Activated CD8-positive, alpha-beta memory T cell treated with anti-CD3 and anti-CD28 coated beads for 4 hours (primary cell): ENCODE results near the gene ESRP2.

Source experiments
- DNase-seq, 2 donors: peaks; one replicate each; pipeline ENCODE4 v3.0.0-alpha.2; 2020; ENCODE audit warnings: low read depth in 2 of 2

The ESRP2 gene

DNA sequence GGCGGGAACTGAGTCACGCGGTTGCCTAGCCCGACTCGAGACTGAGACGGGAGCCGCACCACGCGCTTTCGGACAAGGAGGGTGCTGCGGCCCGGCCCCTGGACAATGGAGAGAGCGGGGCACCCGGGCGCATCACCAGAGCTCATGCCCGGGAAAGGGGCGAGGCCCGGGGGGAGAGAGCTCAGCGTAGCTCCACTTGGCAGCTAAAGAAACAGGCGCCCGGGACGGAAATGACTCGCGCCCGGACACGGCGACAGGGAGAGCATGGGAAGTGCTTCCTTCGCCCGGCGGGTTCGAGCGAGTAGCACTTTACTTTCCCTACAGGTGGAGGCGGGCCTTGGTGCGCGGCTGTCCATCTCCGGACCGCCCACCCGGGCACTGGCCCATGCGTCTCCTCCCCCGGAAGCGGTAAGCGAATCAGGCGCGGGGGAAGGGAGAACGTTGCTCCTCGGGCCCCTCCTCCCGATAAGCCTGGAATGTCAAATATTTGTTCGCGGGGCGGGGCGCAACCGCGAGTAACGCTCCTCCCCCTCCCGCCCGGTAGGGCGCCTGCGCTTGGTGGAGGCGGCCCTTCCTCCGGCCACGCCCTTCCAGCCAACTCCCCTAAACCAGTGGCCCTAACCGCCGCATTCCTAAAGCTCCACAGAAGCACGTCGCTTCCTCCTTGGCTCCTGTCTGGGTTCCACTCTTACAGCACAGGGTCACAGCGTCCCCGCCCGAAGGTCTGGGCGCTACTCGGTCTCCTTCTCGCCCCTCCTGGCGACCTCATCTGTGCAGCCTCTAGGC is 1.5 kb upstream of the ESRP2 start:
- peak; percentile 72 to 77 for DNase-seq

DNA sequence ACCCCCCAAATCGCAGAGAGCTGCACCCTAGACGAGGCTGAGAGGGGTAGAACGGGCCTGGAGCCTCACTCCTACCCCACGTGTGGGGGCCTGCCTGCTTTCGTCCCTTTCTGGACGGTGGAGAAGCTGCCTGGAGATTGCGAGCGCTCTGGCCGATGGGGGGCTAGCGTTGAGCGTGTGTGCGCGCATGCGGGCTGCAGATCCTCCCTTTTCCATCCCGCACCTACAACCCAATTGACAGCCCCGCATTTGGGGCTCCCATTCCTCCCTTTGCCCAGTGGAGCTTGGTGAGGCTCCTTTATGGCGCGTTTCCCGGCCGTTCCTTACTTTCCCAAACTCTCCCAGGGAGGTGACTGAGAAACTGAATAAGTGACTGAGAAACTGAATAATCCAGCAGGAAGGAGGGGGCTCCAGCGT is 907 bp upstream of the ESRP2 start:
- DNase-seq = no peak

DNA sequence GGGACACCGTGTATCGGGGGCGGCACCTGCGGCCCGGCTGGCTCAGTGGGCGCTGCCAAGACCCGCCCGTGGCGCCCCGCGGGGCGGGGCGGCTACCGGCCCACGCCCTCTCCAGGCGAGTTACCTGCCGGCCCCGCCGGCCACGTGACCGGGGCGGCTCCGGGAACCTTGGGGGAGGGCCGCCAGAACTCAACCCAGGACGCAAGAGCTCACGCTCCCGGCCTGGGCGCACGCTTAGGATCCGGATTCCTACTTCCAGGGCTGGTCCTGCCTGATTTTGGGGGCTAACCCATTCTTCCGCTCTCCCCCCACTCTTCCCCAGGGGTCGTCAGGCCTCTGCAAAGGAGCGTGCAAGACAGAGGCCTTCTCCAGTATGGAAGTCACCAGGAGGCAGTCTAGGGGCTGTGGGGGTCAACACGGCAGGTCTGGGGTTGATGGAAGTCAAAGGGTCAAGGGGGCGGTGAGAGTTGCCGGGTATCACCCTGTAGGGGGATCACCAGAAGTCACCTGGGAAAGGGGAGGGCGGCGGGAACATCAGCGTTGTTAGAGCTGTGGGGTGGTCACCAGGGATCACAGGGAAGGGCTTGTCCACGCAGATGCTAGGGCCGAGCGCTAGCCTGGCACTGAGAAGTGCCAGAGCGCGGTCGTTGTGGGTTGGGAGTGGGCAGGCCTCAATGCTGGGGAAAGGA is 354 bp upstream of the ESRP2 start:
- DNase-seq = no peak

DNA sequence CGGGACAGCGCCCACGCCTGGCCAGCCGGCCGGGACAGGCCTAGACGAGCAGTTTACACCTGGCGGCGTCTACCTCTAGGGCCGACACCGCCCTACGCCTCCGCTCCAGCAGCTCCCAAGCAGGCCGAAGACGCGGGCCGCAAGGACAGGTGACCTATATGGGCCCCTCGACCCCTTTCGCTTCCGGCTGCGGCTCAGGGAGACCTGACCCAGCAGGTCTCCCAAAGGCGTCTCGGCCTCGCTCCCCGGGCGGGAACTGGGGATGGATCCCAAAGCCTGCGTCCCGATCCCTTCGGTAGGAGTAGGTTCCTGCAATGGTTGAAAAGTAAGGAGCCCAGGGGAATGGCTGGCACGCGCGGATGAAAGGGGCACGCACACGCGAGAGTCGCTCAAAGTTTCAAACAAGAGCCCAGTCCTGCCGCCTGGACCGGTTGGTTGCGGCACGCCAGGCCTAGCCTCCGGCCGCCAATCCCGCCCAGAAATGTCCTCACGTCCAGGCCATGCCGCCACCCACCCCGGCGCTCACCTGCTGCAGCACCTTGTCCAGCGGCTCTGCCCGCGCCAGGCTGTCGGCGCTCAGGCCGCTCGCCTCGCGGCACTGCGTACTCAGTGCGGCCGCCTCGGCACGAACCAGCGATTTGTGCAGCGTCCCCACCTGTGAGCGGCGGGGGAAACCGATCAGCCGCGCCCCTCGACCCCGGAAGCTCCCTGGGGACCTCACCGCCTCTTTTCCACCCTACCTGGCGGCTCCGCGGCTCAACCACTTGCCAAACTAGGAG is 630 bp downstream of the ESRP2 start:
- DNase-seq = no peak

DNA sequence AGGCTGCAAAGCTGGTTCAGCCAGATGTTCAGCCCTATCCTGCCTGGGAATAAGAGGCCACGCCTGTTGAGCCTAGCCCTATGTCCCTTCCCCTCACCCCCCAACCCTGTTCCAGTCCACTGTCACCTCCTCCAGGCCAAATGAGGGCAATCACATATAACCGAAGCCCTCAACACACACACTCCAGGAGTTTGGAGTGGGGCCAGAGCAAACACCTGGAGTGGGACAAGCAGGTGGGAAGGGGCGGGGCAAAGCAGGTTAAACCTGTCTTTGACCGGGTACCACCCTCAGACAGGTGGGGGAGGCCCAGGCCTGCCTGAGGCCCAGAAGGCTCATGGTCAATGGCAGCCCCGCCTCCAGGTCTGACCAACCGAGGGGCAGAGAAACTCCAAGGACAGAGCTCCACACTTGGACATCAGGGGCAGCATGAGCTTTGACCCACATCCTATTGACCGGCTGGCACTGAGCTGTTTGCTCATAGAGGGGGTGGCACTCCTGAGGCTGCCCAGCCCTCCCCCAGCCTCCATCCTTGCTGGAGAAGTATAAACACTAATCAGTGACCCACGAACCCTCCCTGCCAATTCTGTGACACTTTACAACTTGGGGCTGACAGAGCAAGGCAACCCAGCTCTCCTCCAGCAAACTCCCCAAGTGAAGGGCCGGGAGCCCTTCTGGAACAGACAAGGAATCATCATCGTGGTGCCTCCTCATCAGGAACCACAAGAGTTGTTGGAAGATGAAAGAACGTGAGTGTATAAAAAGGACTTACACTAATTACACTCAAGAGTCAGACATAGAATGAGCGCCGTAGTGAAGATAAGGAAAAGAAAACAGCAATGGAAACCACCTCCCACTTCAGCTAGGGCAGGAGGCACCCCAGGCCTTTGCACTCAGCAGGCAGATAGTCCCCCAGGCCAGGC is 1.5 kb downstream of the ESRP2 start:
- no peak for DNase-seq

DNA sequence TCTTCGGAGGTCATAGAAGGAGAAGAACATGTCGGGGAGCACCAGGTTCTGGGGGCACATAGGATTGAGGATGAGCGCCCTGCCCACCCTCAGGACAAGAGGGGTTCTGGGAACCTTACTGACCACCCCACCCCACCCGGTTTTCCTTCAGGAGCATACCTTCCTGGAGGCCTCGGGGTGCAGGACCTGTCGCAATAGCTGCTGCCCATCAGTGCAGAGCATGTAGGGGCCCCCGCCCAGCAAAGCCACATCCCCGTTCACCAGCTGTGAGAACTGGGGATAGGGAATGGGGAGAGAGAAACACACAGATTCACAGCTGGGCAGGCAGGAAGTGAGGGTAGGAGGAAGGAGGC is 2.1 kb downstream of the ESRP2 start:
- DNase-seq = no peak

DNA sequence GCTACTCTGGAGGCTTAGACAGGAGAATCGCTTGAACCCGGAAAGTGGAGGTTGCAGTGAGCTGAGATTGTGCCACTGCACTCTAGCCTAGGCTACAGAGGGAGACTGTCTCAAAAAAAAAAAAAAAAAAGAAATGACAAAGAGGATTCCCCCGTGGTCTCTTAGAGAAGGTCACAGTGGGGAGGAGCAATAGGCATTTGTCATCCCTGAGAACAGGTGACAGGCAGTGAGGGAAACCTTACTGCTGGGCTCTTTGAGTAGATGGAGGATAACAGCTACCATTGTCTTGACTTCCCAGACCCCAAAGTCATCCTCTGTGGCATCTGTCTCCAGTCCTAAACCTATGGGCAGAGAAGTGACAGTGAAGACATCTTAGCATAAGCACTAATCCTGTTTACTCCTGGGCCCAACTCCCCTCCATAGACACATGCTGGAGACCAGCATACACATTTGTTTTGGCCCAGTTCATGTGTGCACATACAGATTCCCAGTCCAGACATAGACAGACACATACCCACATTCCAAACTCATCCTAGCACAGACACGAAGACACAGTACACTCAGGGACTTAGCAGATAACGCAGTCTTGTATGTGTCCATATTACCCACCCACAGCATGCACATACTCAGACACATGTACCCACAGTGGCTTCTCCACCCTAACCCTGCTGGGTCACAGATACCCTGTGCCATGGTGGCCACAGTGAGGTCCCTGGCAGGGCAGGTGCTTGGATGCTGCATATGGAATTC is 2.7 kb downstream of the ESRP2 start:
- no peak for DNase-seq

DNA sequence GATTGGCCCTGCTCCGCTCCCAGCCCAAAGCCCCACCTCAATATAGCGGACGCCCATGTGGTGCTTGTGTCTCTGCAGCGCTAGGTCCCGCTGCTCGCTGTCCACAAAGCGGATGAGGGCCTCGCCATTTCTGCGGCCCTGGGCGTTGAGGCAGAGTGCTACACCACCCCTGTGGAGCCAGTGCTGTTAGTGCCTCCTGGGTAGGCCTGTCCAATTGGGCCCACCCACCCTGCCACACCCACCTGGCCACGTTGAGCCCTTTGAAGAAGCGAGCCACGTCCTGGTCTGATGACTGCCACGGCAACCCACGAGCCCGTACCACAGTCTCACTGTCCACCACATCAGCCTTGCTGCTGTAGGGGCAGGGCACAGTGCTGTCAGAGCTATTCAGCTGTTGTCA is 3.6 kb downstream of the ESRP2 start:
- DNase-seq = no peak

DNA sequence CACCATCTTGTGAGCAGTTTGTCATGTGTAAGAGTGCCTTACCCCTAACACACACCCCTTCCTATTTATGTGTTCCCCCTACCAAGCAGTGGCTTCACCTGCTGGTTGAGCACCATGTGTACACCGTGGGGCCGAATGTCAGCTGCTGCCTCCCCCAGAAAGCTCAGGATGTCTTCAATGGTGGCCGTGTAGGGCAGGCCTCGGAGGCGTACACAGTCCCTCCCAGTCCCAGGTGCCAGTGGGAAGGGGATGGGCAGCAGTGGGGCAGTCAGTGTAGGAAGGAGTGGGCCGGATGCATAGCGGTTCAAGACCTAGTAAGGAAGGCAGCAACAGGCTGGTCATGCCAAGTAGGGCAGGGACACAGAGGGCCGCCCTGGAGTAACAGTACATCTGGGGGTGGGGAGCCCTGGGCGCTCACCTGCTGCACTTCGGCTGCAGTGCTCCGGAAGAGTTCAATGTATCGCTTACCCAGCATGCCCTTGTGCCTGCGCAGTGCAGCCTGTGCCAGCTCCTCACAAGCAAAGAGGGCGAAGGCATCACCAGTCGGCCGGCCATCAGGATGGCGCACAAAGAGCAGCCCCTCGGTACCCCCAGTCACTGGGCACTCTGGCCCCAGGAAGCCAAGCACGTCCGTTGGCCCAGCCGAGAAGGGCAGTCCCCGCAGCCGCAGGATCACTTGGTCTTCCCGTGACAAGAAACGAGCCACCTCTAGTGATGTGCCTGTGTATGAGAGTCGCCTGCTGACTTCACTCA is 4.4 kb downstream of the ESRP2 start:
- no peak for DNase-seq

DNA sequence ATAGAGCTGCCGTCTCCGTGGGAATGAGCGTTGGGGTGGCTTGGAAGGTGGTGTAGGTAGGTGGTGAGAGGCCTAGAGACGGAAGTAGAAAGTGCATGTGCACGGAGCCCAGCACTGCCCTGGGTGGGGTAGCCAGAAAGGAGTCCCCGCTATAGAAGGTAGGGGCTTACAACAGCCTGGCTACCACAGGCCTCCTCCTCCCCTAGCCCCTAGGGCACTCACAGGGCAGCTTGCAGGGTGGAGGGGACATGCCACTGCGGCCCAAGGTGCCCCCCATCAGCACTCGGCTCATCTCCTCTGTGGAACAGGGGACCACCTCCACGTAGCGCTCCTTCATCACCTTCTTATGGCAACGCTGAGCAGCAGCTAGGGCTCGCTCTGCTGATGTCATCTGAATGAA is 5.0 kb downstream of the ESRP2 start:
- DNase-seq = no peak

DNA sequence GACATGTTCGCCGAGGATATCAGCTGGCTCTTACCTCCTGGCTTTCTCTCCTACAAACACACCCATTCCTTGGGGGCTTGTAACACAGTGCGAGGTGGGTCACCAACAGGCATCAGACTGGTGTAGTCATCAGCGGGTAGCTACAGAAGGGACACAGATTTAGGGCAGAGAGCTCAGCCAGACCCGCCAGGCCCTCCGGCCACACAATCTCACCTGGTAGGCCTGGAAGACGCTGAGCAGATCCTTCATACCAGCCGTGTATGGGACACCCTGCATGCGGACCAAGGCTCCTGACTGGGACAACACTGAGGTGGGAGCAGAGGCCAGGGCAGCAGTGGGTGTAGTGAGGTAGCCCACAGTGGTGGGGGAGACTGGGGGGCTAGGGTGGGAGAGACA is 5.8 kb downstream of the ESRP2 start:
- no peak for DNase-seq

DNA sequence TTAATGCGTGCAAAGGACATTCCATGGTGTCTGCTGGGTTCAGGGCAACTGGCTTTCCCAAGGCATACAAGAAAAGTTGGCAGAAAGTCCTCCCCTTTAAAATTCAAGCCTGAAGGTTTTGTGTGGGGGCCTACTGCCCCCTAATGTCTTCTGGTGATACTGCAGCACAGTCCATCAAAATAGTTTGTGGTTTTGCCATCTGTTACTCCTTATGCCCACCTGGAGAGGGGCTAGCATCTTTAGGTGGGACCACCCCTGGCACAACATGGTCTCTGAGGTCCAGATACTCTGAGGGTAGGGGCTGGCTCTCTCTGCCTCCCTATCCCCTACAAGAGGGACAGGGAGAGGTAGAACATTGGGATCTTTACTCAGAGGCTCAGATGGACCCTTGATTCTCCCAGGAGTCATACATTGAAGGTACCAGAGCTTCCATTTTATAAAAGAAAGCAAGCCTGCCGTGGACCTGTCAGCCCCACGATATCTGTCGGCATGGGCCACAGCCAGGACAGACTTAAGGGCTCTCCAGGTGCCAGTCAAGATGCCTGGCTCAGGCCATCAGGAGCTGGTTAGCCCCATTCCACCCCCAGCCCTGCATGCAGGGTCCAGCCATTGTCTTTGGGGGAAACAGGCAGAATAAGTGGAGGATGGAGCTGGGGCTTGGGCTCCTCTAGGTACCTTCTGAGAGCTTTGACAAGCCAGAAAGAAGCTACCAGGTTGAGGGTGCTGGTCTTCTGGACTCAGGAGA is 6.3 kb downstream of the ESRP2 start:
- no peak for DNase-seq

DNA sequence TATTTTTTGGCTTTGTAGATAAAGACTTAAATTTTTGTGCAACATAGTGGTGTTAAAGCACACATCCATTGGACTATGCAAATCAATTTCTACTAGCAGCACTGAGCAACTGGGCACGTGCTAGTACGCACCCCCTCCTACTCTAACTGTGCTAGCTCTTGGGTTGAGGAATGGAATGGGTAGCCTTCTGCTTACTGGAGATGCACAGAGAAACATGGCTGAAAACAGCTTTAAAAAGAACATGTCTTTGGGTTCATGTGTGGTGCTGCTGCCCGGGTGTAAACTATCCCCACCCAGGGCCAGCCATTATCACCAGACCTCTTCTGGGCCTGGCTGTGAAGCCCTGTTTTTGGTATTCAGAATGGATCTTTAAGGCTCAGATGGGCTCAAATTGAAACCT is 7.3 kb downstream of the ESRP2 start:
- no peak for DNase-seq

DNA sequence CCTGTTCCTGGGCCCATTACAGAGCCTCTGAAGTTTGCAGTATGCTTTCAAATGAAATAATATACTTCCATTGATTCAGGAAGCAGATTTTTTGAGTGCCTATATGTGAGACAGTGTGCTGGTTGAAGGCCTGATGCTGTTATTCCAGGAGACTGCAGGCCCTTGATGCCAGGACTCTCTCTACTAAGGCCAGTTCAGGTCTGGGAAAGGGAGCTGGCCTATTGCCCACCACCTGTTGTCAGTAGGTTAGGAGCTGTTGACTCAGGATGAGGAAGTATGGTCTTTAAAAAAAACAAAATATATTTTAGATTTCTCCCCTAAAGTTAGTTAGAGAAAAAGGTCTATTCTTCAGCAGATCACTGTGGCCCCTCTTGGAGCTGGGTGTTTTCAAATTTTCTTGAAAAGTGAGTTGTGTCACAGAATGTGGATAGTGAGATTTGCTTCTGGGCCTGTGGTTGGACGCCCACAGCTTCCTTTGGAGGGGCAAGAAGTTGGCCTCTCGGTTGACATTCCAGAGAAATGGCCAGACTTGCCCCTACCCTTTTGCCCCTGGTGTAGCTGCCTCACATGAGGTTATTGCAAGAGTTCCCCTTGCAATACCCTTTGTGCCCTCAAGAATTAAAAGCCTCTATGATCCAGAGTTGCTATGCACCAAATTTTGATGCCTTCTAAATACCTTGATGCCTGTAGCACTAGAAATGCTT is 7.9 kb downstream of the ESRP2 start:
- no peak for DNase-seq

DNA sequence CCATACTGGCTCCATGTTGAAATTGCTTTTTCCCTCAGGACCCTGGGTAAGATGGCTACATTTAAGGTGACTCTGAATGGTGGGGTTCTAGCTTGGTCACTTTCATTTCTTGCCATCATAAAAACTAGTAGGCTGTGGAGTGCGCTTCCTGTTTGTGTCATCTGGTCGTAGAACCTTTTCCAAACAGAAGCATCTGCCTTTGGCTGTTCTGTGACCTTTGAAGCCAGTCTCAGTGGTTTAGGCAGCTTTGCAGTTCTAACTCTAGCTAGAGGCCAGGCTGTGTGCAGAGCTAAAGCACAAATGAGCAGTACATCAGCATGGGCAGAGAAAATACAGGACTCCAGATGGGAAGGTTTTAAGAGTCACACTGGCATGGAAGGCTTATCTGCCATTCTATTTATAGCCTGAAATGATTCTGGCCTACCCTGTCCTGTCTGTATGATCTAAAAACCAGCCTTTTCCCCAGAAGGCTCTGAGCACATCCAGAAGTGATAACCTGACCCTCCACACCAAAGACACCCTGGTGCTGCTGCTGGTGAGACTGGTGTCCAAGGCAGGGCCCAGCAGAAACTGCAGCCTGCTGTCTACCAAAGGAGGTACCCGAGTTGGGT is 8.6 kb downstream of the ESRP2 start:
- DNase-seq = no peak

DNA sequence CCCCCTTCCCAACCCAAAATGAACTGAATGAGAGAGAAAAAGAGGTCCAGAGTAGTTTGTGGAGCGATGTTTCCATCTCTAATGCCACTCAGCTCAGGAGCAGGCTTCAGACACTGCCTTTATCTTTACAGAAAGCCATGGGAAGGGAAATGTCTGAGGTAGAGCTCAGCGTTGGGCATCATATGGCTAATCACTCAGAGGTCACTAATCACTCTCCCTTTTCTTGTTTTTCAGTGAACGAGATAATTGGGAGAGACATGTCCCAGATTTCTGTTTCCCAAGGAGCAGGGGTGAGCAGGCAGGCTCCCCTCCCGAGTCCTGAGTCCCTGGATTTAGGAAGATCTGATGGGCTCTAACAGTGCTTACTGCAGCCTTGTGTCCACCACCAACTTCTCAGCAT is 9.8 kb downstream of the ESRP2 start:
- DNase-seq = no peak

DNA sequence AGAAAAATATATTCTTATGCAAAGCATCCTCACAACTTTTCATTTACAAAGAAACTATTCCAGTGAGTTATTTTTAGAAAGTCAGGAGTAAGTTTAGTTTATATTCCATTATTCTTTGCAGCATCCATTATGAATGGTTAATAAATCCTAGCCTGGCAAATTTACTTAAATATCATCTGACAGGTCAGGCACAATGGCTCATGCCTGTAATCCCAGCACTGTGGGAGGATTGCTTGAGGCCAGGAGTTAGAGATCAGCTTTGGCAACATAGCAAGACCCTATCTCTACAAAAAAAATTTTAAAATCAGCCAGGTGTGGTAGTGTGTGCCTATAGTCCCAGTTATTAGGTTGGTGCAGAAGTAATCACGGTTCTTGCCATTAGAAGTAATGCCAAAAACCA is 12.9 kb downstream of the ESRP2 start:
- DNase-seq = no peak

DNA sequence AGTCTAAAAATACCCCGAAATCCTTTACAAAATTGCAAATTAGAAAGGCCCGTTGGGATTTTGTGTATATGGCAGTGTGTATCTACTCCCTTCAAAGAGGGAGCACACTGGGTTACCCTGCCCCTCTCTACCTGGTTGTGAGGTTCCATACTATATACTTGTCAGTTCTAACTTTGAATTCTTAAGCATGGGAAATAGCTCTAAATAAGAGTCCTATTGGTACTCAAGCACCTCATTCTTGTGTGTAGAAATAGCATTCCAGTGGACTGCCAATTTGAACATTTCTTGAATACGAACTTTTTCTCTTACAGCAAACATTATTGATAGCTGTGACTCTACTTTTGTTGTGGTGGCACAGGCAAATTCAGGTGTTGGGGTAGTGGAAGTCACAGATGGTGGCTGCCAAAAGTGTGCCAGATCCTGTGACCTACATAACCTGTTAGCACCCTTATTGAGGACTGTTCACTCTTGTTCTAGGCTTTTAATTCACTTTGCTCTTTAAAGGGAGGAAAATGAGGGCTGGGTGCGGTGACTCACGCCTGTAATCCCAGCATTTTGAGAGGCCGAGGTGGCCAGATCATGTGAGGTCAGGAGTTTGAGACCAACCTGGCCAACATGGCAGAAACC is 16.1 kb downstream of the ESRP2 start:
- no peak for DNase-seq
